ENCODE data around the gene RPP38.

Gene RPP38

DNA sequence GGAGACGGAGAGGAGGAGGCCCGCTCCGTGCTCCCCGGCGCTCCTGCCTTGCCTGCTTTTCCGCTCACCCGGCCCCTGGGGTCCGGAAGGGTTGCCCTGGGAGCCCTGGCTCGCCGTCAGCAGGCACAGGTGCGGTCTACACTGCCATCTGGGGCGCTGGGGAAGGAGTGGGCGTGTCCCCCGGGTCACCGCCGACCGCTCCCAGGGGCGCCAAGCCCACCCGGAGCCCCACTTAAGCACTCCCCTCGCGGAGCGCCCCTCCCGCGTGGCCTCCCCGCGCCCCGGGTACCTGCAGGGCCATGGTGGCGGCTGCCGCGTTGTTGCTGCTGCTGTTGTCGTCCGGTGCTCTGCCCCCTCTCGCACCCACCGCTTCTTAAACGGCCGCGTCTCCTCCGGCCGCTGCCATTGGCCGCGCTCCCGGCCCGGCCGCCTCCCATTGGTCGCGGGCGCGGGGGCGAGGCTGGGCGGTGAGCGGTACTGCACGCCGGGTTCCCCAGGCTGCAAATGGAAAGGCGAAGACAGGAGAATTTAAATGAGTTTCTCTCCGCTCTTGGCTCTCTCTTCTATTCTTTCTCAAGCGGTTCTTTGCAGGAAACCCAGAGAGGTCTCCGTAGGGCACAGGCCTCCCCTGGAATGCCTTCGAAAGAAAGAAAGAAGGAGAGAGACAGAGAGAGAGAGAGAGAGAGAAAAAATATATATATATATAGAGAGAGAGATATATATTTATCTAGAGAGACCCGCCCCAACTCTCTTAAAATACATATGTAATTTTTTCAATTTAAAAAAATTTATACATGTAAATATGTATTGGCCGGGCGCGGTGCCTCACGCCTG, 8.5 kb upstream of the RPP38 start, which contains the start of gene ACBD7:
ACBD7 (minus strand) TSS at position 349 of the 834 bp plus-strand sequence; CDS start at position 301, 48 bp downstream.
- DNase-seq (ENCODE audit: low spot score), result peak; percentile 91
- TF ChIP-seq, protein P1, sequence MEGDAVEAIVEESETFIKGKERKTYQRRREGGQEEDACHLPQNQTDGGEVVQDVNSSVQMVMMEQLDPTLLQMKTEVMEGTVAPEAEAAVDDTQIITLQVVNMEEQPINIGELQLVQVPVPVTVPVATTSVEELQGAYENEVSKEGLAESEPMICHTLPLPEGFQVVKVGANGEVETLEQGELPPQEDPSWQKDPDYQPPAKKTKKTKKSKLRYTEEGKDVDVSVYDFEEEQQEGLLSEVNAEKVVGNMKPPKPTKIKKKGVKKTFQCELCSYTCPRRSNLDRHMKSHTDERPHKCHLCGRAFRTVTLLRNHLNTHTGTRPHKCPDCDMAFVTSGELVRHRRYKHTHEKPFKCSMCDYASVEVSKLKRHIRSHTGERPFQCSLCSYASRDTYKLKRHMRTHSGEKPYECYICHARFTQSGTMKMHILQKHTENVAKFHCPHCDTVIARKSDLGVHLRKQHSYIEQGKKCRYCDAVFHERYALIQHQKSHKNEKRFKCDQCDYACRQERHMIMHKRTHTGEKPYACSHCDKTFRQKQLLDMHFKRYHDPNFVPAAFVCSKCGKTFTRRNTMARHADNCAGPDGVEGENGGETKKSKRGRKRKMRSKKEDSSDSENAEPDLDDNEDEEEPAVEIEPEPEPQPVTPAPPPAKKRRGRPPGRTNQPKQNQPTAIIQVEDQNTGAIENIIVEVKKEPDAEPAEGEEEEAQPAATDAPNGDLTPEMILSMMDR (IDR thresholded peaks at IDR 0.05; ENCODE audit: extremely low read depth, missing control alignments), result no peak

DNA sequence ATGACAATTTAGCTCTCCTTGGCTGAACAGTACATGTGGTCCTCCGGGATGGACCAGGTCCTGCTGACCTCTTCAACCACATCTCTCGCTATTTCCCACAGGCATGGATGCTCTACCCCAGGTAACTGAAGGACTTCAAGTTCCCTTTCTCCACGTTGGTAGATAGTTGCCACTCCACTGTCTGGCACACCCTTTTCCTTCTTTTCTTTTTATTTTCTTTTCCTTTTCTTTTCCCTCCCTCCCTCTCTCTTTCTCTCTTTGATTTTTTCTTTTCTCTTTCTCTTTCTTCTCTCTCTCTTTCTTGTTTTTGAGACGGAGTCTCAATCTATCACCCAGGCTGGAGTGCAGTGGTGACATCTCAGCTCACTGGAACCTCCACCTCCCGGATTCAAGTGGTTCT, 5.7 kb upstream of the RPP38 start:
- DNase-seq (ENCODE audit: low spot score), result no peak
- TF ChIP-seq, protein P1 (IDR thresholded peaks at IDR 0.05; ENCODE audit: extremely low read depth, missing control alignments), result no peak

GRCh38 chr10:15092855-15093408, 4.2 kb upstream of the RPP38 start:
- TF ChIP-seq, protein P1 (IDR thresholded peaks at IDR 0.05; ENCODE audit: extremely low read depth, missing control alignments), result no peak
- DNase-seq (ENCODE audit: low spot score), result no peak

DNA sequence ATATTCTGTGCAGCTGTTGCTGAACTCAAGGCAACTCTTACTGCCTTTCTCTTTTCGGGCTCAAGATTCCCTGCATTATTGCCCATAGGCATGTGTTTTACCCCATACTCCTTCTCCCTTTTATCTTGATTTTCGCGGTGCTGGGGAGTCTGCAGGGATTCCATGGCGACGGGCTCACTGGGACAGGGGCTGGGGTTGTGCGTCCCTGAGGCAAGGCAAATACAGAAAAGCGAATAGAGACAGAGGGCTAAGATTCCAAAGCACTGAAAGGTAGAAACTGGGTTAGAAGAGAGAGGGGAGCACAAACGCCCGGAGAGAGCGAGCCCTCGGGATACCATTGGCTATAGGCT, 519 bp upstream of the RPP38 start:
- no peak for DNase-seq (ENCODE audit: low spot score)
- TF ChIP-seq, protein P1 (IDR thresholded peaks at IDR 0.05; ENCODE audit: extremely low read depth, missing control alignments), result no peak

DNA sequence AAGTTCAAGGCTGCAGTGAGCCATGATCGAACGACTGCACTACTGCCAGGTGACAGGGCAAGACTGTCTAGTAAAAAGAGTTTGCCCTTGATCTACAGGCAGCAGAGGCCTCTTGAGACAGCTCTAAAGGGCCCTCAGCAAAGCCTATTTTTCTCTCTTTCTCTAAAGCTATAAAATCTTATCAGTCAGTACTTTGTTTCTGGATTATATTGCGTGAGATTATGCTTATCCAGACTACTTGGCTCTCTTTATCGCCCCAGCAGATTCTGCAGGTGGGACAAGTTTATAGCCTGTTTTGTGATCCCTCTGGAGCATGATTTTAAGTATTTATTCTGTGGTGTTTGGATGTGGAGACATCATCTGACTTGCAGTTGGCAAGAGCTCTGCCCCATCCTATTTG, 2.7 kb downstream of the RPP38 start:
- TF ChIP-seq, protein P1 (IDR thresholded peaks at IDR 0.05; ENCODE audit: extremely low read depth, missing control alignments), result no peak
- DNase-seq (ENCODE audit: low spot score), result no peak

DNA sequence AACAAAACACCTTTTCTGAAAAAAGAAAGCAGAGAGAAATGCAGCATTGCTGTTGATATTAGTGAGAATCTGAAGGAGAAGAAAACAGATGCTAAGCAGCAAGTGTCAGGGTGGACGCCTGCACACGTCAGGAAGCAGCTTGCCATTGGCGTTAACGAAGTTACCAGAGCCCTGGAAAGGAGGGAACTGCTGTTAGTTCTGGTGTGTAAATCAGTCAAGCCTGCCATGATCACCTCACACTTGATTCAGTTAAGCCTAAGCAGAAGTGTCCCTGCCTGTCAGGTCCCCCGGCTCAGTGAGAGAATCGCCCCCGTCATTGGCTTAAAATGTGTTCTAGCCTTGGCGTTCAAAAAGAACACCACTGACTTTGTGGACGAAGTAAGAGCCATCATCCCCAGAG, 6.4 kb downstream of the RPP38 start:
- TF ChIP-seq, protein P1 (IDR thresholded peaks at IDR 0.05; ENCODE audit: extremely low read depth, missing control alignments), result no peak

GRCh38 chr10:15106352-15107013, 9.3 kb downstream of the RPP38 start:
- DNase-seq (ENCODE audit: low spot score), result peak; percentile 61
- TF ChIP-seq, protein P1 (IDR thresholded peaks at IDR 0.05; ENCODE audit: extremely low read depth, missing control alignments), result peak; percentile 74

More for the DNA sequence above, 6.4 kb downstream of the RPP38 start:
- no peak for DNase-seq (ENCODE audit: low spot score)

Measured in GM20000 (cell line).